ENCODE data around the gene ATP1A3.

DNA sequence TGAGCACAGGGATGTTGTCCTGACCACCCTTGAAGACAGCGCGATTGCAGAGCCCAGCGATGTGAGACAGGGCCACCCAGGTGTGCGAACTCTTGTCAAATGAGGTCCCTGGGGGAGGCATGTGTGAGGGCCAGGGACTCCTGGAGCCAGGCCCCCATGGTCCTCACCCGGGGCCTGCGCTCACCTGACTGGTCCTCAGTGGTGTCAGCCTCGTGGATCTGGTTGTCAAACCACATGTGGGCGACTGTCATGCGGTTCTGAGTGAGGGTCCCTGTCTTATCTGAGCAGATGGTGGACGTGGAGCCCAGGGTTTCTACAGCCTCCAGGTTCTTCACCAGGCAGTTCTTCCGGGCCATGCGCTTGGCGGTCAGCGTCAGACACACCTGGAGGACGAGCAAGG, 12.3 kb downstream of the ATP1A3 start:
- no peak for TF ChIP-seq CTCF (IDR thresholded peaks at IDR 0.05)
- no peak for TF ChIP-seq POLR2A (IDR thresholded peaks at IDR 0.05)

Measured in thyroid gland (tissue), 4 donors.